ENCODE measurements around the gene BEND6.
A peak's percentile ranks its signal among the peaks of the same experiment; 100 is the strongest.

The BEND6 gene

DNA sequence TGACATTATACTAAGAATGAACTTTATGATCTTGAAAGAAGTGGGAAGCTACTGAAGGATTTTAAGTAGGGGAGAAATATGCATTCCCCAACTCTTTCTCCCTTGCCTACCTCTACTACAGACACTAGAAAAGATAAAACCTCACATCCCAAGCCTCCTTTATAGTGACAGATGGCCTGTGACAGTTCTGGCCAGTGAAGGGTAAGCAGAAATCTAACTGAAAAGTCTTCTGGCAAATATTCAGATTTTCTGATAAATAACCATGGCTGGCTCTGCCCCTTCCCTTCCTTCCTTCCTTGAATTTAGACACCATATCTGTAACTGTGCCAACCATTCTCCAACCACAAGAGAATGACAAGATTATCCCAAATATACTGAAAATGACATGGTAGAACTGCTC, 10.2 kb upstream of the BEND6 start:
- DNase-seq: no peak

- no peak for DNase-seq
Measured at GRCh38 chr6:56946368-56946767, 8.5 kb upstream of the BEND6 start.

- DNase-seq: no peak
Measured at GRCh38 chr6:56947924-56948323, 7.0 kb upstream of the BEND6 start.

GRCh38 chr6:56949265-56949664, 5.6 kb upstream of the BEND6 start:
- no peak for DNase-seq

DNA sequence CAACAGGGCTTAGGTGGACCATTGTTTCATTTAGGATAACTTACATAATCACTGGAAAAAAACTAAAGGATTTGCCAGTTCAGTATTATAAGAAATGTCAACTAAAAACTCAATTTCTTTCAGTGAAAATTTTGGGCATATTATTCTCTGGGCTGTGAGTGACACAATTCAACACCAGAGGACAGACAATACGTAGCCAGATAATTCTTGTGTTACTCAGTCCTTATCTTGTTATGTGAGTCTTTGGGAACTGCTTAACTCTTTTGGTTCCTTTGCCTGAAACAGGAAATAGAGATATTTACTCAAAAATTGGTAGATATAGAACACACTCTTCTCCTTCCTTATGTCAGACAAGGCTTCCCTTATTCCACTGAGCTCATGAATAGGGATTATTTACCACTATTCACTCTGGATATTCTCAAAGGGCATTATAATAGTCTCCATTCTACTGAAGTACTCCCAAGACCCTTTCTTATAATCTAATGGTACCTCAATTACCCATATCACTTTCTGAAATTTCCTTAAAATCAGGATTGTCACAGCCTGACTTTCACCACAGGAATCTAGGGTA, 4.9 kb upstream of the BEND6 start:
- no peak for DNase-seq

DNA sequence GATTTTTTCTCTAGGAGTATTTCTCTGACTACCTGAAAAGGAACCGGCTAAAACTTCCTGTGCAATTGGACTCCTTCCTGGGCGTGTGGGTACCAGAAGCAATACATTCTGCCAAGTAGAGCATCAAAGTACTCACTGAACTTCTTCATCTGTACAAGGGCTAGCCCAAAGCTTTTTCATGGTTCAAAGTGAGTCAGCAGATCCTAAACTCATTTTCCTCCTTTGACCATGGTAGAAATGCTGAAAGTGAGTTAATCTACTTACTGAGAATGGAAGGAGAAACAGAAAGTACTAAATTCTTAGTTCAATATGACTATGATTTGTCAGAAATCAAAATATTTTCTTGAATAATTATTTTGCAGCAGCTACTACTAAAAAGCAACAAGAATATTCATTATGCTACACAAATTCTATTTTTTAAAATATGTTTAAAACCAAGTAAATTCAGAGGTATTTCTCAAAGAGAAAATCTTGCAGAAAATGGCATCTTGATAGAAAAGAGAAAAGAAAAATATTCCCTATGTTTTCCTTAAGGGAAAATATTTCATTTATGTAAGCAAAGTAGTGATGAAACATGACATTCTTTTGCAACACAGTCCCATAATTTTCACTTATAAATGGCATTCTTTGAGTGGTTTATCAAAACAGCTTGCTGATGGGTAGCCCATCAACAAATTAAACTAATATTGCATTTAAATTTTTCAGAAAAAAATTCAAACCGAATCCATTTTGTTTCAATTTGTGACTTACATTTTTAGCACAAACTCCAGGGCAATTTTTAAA, 3.7 kb upstream of the BEND6 start:
- no peak for DNase-seq

DNA sequence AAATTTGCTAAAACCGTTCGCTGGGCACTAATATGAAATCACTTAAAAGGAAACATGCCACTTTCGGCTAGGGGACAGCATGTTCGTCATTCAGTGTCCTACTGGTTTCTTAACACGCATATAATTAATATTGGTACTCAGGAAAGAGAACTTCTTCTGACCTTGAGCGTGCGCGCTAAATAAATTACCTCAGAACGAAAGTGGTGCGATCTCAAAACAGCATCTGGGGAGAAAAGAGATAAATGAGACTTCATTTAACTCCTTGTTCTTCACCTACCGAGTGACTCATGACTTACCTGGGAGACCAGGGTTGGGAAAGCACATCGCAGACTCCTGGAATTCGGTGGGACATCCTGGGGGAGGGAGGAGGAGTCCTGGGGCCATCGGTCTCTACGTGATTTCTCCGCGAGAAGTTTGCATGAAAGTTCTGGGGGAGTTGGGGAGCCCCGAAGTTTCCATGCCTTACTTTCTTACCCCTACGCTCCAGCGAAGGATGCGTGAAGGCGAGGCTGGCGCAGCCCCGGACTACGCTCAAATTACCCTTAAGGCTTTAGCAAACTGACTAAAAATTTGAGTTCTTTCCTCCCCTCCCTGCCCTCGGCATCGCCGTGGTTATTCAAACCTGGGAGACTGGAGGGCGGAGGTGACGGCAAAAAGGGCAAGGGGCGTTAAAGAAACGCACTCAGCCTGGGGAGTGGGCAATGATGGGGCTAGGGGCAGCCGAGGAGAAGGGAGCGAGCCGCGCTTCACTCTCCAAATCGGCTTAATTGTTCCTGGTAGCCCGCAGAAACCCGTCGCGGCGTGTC, 1.1 kb upstream of the BEND6 start:
- DNase-seq: peak; percentile 5

DNA sequence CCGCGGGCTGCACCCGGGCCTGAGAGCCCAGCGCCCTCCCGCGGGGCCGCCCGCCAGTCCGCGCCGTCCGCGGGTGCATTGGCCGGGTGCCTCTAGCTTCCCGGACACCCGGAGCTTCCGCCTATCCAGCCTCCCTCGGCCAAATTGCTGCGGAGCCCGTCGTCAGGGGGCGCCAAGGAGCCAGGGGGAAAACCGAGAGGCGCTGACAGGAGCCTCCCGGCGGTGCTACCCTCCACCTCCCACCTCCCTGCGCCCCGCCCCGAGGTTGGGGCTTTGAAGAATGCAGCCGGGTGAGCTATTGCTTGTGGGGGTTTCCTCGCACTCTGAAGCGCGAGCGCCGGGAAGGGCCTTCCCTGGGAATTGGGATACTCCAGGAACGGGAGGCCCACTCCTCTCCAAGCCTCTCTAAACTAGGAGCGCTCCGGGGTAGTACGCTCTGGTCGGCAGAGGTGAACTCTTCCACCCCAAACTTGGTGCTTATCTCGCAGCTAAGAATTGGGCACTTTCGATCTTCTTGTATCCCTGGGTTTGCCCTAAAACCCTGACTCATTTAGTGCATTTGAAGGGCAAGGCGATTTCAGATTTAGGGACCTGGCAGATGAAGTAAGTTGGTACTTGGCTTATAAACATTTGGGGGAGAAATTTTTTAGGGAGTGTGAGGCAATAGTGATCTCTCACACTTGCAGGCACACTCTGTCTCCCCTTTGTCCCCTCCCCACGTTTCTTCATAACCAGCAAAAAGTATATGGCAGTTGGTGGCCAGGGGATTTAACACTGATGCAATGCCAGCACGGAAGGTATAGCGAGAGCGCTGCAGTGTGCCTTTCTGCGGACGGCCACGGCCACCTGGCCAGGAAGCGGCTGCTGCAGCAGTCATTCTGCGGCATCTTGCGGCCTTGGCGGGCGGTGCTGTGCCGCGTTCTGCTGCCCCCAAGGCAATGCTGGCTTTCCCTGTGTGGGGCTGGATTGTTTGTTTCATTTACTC, 556 bp downstream of the BEND6 start:
- peak; percentile 56 for DNase-seq

DNA sequence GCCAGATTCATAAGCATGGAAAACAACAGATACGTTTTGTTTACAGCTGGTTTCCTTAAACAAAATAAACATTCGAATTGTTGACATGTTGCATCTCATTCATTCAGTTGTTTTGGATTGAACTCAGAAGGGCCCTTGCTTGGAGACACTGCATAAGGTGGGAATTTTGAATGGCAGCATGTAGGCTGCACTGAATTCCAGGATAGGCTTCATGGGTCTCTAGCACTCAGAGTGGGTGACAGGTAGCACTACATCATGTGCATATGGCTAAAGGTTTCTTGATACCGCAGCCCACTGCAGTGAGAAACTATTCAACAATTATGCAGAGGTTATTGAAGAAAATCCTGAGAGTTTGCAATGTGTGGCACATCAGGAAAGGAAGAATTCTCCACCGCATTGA, 1.6 kb downstream of the BEND6 start:
- DNase-seq: no peak

- DNase-seq: no peak
Measured at GRCh38 chr6:56957856-56958255, 2.9 kb downstream of the BEND6 start.

DNA sequence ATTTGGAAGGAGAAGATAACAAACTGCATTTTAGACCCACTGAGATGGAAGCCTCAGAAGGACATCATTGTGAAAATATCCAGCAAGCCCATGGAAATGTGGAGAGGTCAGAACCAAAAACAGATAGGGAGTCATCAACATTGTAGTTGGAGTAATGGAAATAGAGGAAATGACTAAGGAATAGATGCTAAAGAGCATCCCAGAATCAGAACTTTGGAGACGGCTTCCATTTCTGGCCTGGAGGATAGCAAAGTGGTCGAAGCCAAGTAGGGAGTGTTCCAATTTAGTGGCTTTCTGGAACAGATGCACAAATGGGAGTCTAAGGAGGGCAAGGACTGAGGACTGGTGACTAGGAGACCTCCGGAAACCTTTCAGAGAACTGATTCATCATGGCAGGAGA, 3.6 kb downstream of the BEND6 start:
- no peak for DNase-seq

DNA sequence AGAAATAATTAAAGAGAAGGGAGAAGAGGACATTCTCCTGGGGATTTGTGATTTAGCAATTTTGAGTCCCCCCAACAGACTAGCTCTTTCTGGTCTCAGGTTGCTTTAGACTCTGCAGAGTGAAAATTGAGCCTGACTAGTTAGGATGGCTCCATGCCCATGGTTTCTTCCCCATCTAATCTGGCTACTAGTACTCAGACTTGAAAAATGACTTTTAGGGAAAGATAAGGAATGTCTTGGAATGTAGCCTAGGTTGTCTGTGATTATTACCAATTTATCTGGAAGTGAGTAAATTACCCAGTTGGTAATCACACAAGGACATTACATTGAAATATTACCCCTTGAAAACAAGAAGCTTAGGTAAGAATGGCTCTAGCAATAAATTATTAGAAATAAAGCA, 4.2 kb downstream of the BEND6 start:
- DNase-seq: no peak

DNA sequence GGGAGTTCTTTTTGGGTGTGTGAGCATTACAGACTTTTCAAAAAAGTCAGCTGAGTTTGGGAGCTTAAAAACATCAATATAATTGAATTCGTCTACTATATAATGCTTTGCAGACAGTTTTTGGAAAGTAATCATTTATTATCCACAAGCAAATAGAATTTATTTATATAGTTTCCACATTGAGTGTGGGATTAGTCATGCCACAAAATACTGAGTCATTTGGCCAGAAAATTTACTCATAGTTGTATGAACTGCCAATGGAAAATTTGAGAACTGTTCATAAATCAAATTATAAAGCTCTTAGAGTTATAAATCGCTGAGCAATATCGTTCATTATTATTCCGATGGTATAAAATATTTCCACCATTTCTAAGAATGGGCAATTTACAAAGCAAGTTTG, 5.0 kb downstream of the BEND6 start:
- no peak for DNase-seq

DNA sequence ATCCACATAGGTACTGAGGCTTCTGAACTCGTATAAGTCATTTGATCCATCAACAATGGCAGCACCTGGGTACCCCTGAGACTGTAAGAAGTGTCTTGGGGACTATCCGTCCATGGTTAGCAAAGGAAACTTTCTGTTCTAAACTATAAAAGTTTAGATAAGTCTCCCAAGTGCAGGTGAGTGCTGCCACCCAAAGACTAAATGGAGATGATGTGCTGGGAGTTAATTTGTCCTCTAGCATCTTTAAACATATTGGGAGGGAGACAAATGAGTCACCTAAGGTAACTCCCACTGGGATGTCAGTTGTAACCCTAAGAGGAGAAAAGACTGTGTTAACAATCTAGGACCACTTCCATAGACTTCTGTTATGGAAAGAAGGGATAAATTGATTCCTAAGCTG, 6.2 kb downstream of the BEND6 start:
- no peak for DNase-seq

DNA sequence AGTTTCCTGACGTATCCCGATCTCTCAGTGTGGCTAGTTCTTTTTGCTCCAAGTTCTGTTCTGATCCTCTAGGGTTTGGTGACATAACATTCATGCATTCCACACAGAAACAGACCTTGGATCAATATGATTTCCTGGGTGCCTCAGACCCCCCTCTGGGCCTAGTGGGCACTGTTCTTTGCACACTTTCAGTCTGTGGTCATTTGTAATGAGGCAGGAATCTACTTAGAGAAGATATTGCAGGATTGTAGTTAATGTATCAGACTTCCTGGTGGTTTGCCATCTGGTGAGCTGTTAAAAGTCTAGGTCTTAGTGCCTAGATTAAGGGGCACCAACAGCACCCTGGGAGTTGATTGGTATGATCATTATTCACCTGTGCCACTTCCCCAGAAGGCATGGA, 7.5 kb downstream of the BEND6 start:
- DNase-seq: no peak

GRCh38 chr6:56963043-56963442, 8.1 kb downstream of the BEND6 start:
- no peak for DNase-seq

DNA sequence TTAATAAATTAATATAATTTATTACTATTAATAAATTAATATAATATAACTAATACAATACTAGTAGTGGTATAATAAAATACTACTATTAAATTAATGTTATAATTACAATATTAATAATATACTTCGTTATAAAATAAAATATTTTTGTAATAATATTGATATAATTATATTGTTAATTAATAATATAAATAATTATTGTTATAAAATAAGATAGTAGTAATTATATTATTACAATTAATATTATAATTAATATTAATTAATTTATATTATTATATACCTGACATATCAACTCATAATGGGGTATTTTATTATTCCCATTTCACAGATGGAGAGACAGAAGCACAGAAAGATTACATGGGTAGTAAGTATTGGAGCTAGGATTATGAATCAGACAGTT, 8.9 kb downstream of the BEND6 start:
- DNase-seq: no peak

DNA sequence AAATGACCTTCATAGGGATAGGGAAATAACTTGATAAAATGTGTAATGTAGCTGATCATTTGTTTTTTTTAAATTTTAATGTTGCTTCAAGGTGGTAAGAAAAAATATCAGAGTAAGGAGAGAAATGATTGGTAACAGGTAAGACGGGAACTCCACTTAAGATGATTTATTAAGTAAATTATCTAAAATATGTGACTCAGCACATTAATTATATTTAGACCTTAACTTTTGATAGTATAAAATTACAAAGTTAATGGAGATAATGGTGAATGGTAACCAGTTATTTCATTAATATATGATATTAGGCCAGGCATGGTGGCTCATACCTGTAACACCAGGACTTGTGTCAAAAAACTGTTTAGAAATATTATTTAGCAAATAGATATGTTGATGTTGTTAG, 10.2 kb downstream of the BEND6 start:
- no peak for DNase-seq

DNA sequence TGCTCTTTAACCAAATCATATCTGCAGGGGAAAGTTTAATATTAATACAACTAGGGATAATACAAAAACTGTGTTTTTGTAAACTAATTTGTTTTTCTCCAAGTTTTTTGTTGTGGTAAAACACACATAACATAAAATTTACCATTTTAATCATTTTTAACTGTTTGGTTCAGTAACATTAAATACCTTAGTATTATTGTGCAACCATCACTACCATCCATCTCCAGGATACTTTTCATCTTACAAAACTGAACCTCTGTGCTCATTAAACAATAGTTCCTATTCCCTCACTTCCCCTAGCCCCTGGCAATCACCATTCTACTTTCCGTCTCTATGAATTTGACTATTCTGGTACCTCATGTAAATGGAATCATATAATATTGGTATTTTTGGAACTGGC, 15.9 kb downstream of the BEND6 start:
- no peak for DNase-seq

GRCh38 chr6:56977192-56977591, 22.3 kb downstream of the BEND6 start:
- no peak for DNase-seq

GRCh38 chr6:56978530-56978929, 23.6 kb downstream of the BEND6 start:
- DNase-seq: no peak

GRCh38 chr6:56984361-56984760, 29.5 kb downstream of the BEND6 start:
- DNase-seq: no peak

DNA sequence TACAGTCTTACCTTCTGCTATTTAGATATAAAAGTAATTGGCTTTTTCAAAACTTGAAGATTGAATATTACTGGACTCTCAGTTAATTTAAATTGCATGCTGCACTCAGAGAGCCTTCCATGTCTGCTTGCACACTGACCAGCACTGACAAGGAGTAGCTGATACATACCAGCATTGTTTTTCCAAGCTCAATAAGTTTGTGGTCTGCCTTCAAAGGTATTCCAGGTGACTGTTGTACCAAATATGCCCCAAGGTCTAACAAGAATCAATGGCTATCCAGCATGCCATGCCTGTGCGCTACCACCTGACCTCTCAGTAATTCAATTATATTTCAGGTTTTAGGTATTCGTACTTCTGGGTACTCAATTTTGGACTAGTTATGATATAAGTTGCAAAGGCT, 30.0 kb downstream of the BEND6 start:
- no peak for DNase-seq

Measured in activated naive CD4-positive, alpha-beta T cell treated with Interleukin-2 at 50 U/mL for 16 hours (primary cell).